NCI-H2081 (cell line): ENCODE measurements around the gene BANF2.
"Not testable (repeated sequence)": the region's sequence is repeated elsewhere in the genome, so short reads cannot be mapped to it uniquely, and the experiment has no call there.

ENCODE experiments used
- DNase-seq, 2 experiments: peaks; one replicate each; lab custom pipeline; 2025; lab: John Stamatoyannopoulos, UW

The BANF2 gene

GRCh38 chr20:17683218-17684076 lies 16.3 kb upstream of the BANF2 start:
- no peak for DNase-seq

- DNase-seq: no peak
These were observed 15.5 kb upstream of the BANF2 start for GRCh38 chr20:17684077-17684888.

- DNase-seq: no peak
These were observed 14.6 kb upstream of the BANF2 start for GRCh38 chr20:17685168-17685567.

- DNase-seq: no peak
These were observed 12.0 kb upstream of the BANF2 start for GRCh38 chr20:17687800-17688199.

- no peak for DNase-seq
These were observed 10.8 kb upstream of the BANF2 start for GRCh38 chr20:17688965-17689364.

GRCh38 chr20:17690144-17690543 lies 9.6 kb upstream of the BANF2 start:
- no peak for DNase-seq

GRCh38 chr20:17691758-17692157 lies 8.0 kb upstream of the BANF2 start:
- DNase-seq: no peak

GRCh38 chr20:17693444-17694001 lies 6.2 kb upstream of the BANF2 start:
- DNase-seq: no peak

- no peak for DNase-seq
These were observed 5.0 kb upstream of the BANF2 start for GRCh38 chr20:17694767-17695166.

GRCh38 chr20:17696287-17696686 lies 3.5 kb upstream of the BANF2 start:
- no peak for DNase-seq

GRCh38 chr20:17697171-17697570 lies 2.6 kb upstream of the BANF2 start:
- no peak for DNase-seq

GRCh38 chr20:17698384-17698783 lies 1.4 kb upstream of the BANF2 start:
- DNase-seq: no peak

GRCh38 chr20:17700637-17701036 lies 871 bp downstream of the BANF2 start:
- DNase-seq: no peak

GRCh38 chr20:17701826-17702225 lies 2.1 kb downstream of the BANF2 start:
- no peak for DNase-seq

- DNase-seq: no peak
These were observed 5.0 kb downstream of the BANF2 start for GRCh38 chr20:17704589-17705317.

- DNase-seq: no peak
These were observed 6.2 kb downstream of the BANF2 start for GRCh38 chr20:17705916-17706315.

GRCh38 chr20:17706632-17707031 lies 6.9 kb downstream of the BANF2 start:
- no peak for DNase-seq

GRCh38 chr20:17707951-17708350 lies 8.2 kb downstream of the BANF2 start:
- DNase-seq: not testable (repeated sequence)

- no peak for DNase-seq
These were observed 9.1 kb downstream of the BANF2 start for GRCh38 chr20:17708675-17709360.

GRCh38 chr20:17709361-17710293 lies 9.9 kb downstream of the BANF2 start:
- DNase-seq: no peak
